Osteoblast (primary cell): Measurements from ENCODE around the gene CEBPE. TPM values are rescaled to one million over a fixed set of nuclear protein-coding genes. Genes with fewer than 3 reads are reported as not detected.

Experiments used
- DNase-seq: peaks from one replicate; pipeline ENCODE4 v3.0.0; 2011; ENCODE audit warnings: low spot score, mixed read lengths; ENCODE audit not compliant: insufficient read length; ENCODE audit errors: missing footprints
- H2AFZ ChIP-seq: 2 replicates; pipeline ENCODE4 v1.6.0; 2011; ENCODE audit warnings: mild to moderate bottlenecking, low read length
- H3K27ac ChIP-seq: 2 replicates; pipeline ENCODE4 v1.5.1; 2011; ENCODE audit warnings: mild to moderate bottlenecking, low read depth, low read length, moderate library complexity
- H3K27me3 ChIP-seq: 2 replicates; pipeline ENCODE4 v1.6.0; 2012; ENCODE audit warnings: mild to moderate bottlenecking, control low read depth, inconsistent platforms, low read length, moderate library complexity; ENCODE audit not compliant: insufficient read depth
- H3K36me3 ChIP-seq: 2 replicates; pipeline ENCODE4 v1.5.1; 2011; ENCODE audit warnings: mild to moderate bottlenecking, low read length, control low read depth, moderate library complexity; ENCODE audit not compliant: insufficient read depth
- H3K4me1 ChIP-seq: 2 replicates; pipeline ENCODE4 v1.5.1; 2011; ENCODE audit warnings: mild to moderate bottlenecking, low read length, control low read depth, moderate library complexity; ENCODE audit not compliant: insufficient read depth
- H3K4me2 ChIP-seq: 2 replicates; pipeline ENCODE4 v1.6.0; 2011; ENCODE audit warnings: mild to moderate bottlenecking, low read length; ENCODE audit not compliant: insufficient read depth
- H3K4me3 ChIP-seq: fragments of 200-600 bp; sonication (generic); 3 replicates; pipeline ENCODE4 v1.5.1; 2012; ENCODE audit warnings: mild to moderate bottlenecking, low read length, inconsistent platforms; ENCODE audit not compliant: insufficient read depth
- H3K79me2 ChIP-seq: 2 replicates; pipeline ENCODE4 v1.6.0; 2012; ENCODE audit warnings: mild to moderate bottlenecking, low read length, control low read depth, inconsistent platforms; ENCODE audit not compliant: insufficient read depth
- H3K9me3 ChIP-seq: 2 replicates; pipeline ENCODE4 v1.5.1; 2011; ENCODE audit warnings: low read depth, low read length, control low read depth
- H4K20me1 ChIP-seq: 2 replicates; pipeline ENCODE4 v1.6.0; 2012; ENCODE audit warnings: mild to moderate bottlenecking, low read length, control low read depth; ENCODE audit not compliant: insufficient read depth
- CTCF ChIP-seq: IDR thresholded peaks from 2 replicates; pipeline ENCODE4 v1.5.1; 2011; ENCODE audit warnings: mild to moderate bottlenecking, low read depth, low read length, moderate library complexity; ENCODE audit errors: extremely low read depth
- total RNA-seq: library from RNA; depleted of rRNA; stranded (reverse); fragments of >200 nt; gene quantifications from 2 replicates; pipeline ENCODE4 v1.2.3, GENCODE V29; 2012

The CEBPE gene
- total RNA-seq, 1 donor = not detected

- H4K20me1 ChIP-seq = no peaks in the 10 kb centered on the region
- TF ChIP-seq CTCF = no peak
- no peak for DNase-seq
- H3K4me3 ChIP-seq = no peak overlapping the region
- peaks cover 3% of the 10 kb centered on the region for H3K27me3 ChIP-seq
- no peak overlapping the region for H2AFZ ChIP-seq
- no peak overlapping the region for H3K4me2 ChIP-seq
- no peaks in the 10 kb centered on the region for H3K79me2 ChIP-seq
- no peaks in the 10 kb centered on the region for H3K9me3 ChIP-seq
- no peaks in the 10 kb centered on the region for H3K36me3 ChIP-seq
- no peaks in the 10 kb centered on the region for H3K4me1 ChIP-seq
- no peak overlapping the region for H3K27ac ChIP-seq
Observed at GRCh38 chr14:23128969-23129758, 10.1 kb upstream of the CEBPE start.

- no peaks in the 10 kb centered on the region for H4K20me1 ChIP-seq
- no peak for TF ChIP-seq CTCF
- no peaks in the 10 kb centered on the region for H3K79me2 ChIP-seq
- no peaks in the 10 kb centered on the region for H3K4me1 ChIP-seq
- no peaks in the 10 kb centered on the region for H3K36me3 ChIP-seq
- H3K27ac ChIP-seq = no peak overlapping the region
- DNase-seq = no peak
- H3K27me3 ChIP-seq = peaks cover 3% of the 10 kb centered on the region
- H3K9me3 ChIP-seq = no peaks in the 10 kb centered on the region
- no peak overlapping the region for H3K4me3 ChIP-seq
- H3K4me2 ChIP-seq = no peak overlapping the region
- H2AFZ ChIP-seq = no peak overlapping the region
Observed at GRCh38 chr14:23127861-23128260, 8.8 kb upstream of the CEBPE start.

- H3K79me2 ChIP-seq = no peaks in the 10 kb centered on the region
- DNase-seq = no peak
- peaks cover 3% of the 10 kb centered on the region for H3K27me3 ChIP-seq
- no peak for TF ChIP-seq CTCF
- H3K4me2 ChIP-seq = no peak overlapping the region
- no peaks in the 10 kb centered on the region for H4K20me1 ChIP-seq
- H3K9me3 ChIP-seq = no peaks in the 10 kb centered on the region
- no peak overlapping the region for H3K4me3 ChIP-seq
- no peak overlapping the region for H2AFZ ChIP-seq
- H3K27ac ChIP-seq = no peak overlapping the region
- no peaks in the 10 kb centered on the region for H3K36me3 ChIP-seq
- peaks cover 3% of the 10 kb centered on the region for H3K4me1 ChIP-seq
Observed at GRCh38 chr14:23126548-23127278, 7.7 kb upstream of the CEBPE start.

- no peak for DNase-seq
- Histone ChIP-seq H2AFZ (no peak overlapping the region), H3K4me3 (no peak overlapping the region), H3K4me1 (peaks cover 10% of the 10 kb centered on the region), H3K36me3 (no peaks in the 10 kb centered on the region), H3K27me3 (peaks cover 3% of the 10 kb centered on the region), H3K79me2 (no peaks in the 10 kb centered on the region), H3K27ac (no peak overlapping the region), H4K20me1 (no peaks in the 10 kb centered on the region), H3K4me2 (no peak overlapping the region), H3K9me3 (no peaks in the 10 kb centered on the region)
- TF ChIP-seq CTCF = no peak
Observed at GRCh38 chr14:23125933-23126524, 7.0 kb upstream of the CEBPE start.
